Pulmonary artery endothelial cell (primary cell): Measurements from ENCODE around the gene TRIM15. TPM values are rescaled to one million over a fixed set of nuclear protein-coding genes. Genes with fewer than 3 reads are reported as not detected.
"Not testable (repeated sequence)": the region's sequence is repeated elsewhere in the genome, so short reads cannot be mapped to it uniquely, and the experiment has no call there.

ENCODE experiments used
- DNase-seq: peaks from one replicate; pipeline ENCODE4 v3.0.0-alpha.2; 2011; ENCODE audit warnings: low read depth, low spot score
- total RNA-seq: library from RNA; depleted of rRNA; stranded (reverse); fragments of >200 nt; gene quantifications from 2 replicates; pipeline ENCODE4 v1.2.3, GENCODE V29; 2014

TRIM15 gene
- total RNA-seq, 1 donor from 2014 or later = not detected

DNA sequence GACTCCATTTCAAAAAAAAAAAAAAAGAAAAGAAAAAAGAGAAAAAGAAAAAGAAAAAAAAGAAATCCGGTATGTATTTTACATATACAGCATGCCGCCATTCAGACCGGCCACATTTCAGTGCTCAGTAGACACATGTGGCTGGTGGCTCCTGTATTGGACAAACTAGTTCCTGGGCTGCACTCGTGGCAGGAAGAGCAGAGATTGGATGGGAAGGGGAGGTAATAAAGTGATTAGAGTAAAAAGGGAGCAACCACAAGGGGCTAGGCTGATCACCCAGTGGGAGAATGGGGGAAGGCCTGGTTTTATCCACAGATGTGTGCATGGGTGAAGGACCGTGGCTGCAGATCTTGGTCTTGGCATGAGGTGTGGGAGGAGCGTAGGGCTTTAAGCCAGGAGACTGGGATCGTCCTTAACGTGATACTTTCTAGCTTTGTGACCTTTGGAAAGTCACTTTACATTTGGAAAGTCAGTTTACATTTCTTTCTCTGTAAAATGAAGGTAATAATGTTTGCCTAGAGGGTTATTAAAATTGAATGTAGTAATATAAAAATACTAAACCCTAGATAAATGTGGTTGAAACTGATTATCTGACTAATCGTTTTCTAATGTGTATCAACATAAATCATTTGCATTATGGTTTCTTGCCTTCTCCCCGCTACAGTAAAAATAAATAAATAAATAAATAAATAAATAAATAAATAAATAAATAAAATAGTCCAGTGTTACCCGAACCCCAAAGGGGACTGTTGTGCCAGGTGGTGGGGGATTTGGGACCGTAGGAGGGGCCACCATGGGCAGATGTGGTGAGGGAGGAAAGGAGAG, 869 bp upstream of the TRIM15 start:
- DNase-seq = no peak

DNA sequence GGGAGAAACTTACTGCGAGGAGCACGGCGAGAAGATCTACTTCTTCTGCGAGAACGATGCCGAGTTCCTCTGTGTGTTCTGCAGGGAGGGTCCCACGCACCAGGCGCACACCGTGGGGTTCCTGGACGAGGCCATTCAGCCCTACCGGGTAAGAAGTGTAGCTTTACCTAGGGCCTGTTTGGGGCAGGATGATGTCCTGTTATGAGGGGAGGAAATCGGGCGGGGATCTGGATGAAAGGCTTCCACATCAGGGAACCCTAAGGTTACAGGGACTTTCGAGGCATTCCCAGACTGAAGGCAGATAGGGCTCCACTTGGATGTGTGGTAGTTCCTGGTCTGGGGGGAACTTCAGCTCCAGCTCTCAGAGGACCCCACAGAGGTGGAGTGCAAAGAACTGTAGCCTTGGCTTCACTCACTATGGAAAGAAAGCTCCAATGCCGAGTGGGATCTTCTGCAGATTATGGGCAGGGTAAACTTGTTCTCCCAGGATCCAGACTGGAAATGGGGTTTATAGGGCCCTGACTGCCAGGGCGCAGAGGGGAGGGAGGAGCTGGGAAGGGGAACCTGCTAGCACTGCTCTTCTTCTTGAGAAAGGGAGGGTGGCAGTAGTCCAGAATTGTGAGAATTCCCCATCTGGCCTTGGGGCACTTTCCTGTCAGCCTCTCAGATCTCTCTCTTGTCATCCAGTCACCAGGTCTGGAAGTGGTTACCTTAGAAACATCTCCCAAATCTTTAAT, 740 bp downstream of the TRIM15 start:
- no peak for DNase-seq

DNA sequence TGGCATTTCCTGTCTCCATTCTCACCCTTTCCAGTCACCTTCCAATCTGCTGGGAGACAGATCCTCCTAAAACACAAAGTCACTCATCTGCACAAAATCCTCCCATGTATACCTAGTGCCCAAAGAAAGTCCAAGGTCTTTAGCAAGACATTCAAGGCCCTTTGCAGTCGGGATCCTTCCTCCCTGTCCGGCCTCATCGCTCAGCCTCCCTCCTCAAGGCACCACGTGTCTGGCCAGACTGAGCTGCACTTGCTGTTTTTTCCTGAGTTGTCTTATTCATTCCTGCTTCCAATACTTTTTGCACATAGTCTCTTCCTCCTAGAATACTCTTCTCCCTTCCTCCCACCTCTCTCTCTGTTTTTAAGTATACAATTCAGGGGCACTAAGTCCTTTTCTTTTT, 1.4 kb downstream of the TRIM15 start:
- DNase-seq = no peak

DNA sequence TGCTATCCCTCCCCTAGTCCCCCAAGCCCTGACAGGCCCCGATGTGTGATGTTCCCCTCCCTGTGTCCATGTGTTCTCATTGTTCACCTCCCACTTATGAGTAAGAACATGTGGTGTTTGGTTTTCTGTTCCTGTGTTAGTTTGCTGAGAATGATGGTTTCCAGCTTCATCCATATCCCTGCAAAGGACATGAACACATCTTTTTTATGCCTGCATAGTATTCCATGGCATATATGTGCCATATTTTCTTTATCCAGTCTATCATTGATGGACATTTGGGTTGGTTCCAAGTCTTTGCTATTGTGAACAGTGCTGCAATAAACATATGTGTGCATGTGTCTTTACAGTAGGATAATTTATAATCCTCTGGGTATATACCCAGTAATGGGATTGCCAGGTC, 1.9 kb downstream of the TRIM15 start:
- DNase-seq = not testable (repeated sequence)

- no peak for DNase-seq
These were observed 3.8 kb downstream of the TRIM15 start for GRCh38 chr6:30167101-30167500.

DNA sequence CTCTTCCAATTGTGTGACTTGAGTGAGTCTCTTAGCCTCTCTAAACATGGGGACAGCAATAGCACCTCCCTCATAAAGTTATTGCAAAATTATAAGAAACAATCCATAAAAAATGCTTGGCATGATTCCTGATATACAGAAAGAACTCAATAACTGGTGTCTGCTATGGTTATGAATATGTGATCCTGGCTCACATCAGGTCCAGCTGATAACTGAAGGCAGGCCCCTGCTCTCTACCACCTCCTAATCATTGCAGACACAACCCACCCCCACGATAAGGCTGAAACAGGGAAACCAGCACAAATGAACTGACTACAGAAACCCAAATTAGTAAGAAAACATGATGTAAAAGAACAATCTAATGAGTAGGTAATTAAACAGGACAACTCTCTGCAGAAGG, 5.4 kb downstream of the TRIM15 start:
- DNase-seq = no peak

GRCh38 chr6:30169658-30170614, 6.6 kb downstream of the TRIM15 start:
- no peak for DNase-seq

DNA sequence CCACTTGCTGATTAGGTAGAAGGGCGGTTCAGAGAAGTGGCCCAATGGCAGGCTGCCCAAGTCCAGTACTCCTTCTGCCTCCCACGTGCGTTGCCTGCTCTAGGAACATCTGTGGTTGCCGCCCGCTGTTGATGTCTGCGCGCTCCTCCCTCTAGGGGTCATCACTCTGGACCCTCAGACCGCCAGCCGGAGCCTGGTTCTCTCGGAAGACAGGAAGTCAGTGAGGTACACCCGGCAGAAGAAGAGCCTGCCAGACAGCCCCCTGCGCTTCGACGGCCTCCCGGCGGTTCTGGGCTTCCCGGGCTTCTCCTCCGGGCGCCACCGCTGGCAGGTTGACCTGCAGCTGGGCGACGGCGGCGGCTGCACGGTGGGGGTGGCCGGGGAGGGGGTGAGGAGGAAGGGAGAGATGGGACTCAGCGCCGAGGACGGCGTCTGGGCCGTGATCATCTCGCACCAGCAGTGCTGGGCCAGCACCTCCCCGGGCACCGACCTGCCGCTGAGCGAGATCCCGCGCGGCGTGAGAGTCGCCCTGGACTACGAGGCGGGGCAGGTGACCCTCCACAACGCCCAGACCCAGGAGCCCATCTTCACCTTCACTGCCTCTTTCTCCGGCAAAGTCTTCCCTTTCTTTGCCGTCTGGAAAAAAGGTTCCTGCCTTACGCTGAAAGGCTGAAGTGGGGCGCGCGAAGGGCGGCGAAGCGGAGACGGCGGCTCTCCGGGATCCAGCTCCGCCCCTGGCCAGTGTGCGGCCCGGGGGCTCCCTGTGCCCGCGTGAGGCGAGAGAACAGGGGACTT, 8.5 kb downstream of the TRIM15 start:
- DNase-seq = no peak

DNA sequence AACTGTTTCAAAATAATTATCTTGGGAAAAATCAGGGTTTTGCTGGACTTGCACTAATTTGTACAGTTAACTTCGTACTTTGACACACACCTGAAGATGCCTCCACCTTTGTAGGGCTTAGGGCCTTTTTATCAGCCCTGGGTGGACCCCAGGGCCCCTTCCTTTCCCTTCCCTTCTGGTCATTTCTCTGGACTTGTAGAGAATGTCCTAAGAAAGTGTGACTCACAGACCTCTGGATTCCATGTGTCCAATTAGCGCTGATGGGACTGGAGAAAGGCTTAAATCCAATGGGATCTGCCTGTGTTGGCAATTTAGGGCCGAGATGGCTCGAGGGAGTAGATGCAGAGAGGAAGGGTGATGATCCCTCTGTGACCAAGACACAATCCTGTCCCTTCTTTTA, 9.3 kb downstream of the TRIM15 start:
- DNase-seq = no peak

DNA sequence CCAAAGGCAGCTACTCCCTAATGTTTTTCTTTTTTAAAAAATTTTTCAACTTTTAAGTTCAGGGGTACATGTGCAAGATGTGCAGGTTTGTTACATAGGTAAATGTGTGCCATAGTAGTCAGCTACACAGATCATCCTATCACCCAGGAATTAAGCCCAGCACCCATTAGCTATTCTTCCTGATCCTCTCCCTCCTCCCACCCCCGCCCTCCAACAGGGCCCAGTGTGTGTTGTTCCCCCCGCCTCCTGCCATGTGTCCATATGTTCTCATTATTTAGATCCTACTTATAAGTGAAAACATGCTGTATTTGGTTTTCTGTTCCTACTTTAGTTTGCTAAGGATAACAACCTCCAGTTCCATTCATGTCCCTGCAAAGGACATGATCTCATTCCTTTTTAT, 12.4 kb downstream of the TRIM15 start:
- DNase-seq = no peak

DNA sequence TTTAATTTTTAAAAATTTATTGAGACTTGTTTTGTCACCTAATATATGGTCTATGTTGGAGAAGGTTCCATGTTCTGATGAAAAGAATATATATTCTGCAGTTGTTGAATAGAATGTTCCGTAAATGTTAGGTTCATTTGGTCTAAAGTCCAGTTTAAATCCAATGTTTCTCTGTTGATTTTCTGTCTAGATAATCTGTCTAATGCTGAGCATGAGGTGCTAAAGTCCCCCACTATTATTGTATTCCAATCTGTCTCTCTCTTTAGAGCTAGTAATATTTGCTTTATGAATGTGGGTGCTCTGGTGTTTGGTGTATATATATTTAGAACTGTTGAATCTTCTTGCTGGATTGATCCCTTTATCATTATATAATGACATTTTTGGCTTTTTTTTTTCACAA, 15.5 kb downstream of the TRIM15 start:
- DNase-seq = no peak

DNA sequence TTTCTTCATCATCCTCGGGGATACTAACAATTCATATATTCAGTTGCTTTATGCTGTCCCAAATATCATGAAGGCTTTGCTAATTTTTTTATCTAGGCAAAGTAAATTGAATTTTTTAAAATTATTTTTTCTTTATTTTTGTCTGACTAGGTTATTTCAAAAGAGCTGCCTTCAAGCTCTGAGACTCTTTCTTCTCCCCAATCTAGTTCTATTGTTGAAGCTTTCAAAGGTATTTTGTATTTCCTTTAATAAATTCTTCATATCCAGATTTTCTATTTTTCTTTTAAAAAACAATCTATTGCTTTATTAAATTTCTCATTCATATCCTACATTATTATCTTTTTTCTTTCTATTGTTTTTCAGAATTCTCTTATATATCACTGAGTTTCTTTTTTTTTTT, 16.8 kb downstream of the TRIM15 start:
- no peak for DNase-seq

DNA sequence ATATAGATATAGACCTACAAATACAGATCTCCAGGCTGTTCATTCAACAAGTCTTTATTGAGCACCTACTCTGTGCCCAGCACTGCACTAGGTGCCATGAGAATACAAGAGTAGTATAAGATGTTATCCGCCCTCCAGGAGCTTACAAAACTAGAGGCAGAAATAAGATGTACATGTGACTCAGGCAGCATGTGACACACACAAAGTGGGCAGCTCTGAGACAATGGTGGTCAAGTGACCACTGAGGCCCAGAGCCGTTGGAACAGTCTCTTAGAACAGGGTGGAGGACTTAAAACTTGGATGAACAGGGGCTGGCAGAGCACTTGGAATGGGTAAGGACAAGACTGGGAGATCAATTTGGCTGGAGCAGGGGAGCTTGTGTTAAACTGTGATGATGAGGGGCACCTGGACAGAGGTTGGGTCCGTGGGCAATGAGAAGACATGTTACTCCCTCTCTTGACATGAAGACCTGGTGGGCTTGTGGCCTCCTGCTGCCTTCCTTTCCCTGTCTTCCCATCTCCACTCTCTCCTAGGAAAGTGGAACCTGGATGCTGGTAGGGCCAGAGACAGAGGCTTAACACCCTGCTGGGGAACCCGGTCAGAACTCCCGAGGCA, 21.2 kb downstream of the TRIM15 start:
- DNase-seq = no peak

GRCh38 chr6:30185846-30186484, 22.6 kb downstream of the TRIM15 start:
- DNase-seq = no peak

- no peak for DNase-seq
These were observed 25.2 kb downstream of the TRIM15 start for GRCh38 chr6:30188541-30188940.

- DNase-seq = no peak
These were observed 28.7 kb downstream of the TRIM15 start for GRCh38 chr6:30192076-30192475.

- DNase-seq = no peak
These were observed 31.7 kb downstream of the TRIM15 start for GRCh38 chr6:30194797-30195690.

GRCh38 chr6:30195951-30196350, 32.6 kb downstream of the TRIM15 start:
- no peak for DNase-seq

DNA sequence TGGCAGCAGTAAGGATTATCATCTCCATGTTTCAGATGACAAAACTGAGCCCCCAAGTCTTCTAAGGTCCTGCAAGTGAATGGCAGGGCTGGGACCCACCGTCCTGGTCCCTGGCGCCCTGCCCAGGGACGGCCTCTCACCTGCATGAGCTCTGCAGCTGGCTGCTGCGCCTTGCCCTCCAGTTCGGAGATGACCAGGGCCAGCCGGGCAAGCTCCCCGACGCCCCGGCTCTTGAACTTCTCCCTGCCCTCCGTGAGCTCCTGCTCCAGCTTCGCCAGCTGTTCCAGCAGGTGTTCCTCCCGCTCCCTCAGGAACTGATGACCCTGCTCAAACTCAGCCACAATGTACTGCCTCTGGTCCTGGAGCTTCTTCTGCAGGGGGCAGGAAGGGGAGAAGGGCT, 33.0 kb downstream of the TRIM15 start:
- DNase-seq = no peak
